IPS-NIHi7 (cell line): Measurements from ENCODE around the gene CRHR1.
"Not testable (repeated sequence)": the region's sequence is repeated elsewhere in the genome, so short reads cannot be mapped to it uniquely, and the experiment has no call there.

Experiments used
- DNase-seq: peaks from one replicate; pipeline ENCODE4 v3.0.0; 2012; ENCODE audit warnings: mixed read lengths; ENCODE audit errors: extremely low spot score

Gene CRHR1

DNA sequence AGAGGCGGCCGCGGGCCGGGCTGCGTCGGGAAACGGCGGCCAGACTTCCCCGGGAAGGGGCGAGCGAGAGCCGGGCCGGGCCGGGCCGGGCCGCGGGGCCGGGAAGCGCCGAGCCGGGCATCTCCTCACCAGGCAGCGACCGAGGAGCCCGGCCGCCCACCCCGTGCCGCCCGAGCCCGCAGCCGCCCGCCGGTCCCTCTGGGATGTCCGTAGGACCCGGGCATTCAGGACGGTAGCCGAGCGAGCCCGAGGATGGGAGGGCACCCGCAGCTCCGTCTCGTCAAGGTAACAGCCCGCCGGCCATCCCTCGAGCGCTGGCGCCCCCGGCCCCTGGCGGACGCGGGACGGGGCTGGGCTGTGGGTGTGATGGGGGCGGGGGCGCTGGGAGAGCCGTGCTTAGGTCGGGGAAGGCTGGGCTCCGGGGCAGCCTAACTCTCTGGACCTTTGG, at the start of gene CRHR1:
Gene CRHR1, plus strand, starts transcription at position 28 of the 448 bp plus-strand sequence. Its CDS starts 225 bp downstream, at position 253.
- peak; percentile 33 for DNase-seq

DNA sequence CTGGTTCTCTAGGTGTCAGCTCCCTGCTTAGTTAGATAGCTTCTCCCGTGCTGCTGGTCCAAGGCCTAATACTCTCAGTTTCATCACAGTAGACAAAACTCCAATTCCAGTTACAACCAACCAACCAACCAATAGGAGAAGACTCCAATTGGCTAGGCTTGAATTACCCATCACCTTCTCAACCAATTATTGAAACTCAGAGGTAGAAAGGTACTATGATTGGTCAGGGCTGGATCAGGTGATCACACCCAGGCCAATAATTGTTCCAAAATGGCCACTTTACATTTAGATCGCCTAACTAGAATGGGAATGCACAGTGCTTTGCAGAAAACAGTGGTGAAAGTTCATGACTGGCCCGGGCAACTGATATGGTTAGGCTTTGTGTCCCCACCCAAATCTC, 49.5 kb upstream of the CRHR1 start:
- DNase-seq, result no peak

DNA sequence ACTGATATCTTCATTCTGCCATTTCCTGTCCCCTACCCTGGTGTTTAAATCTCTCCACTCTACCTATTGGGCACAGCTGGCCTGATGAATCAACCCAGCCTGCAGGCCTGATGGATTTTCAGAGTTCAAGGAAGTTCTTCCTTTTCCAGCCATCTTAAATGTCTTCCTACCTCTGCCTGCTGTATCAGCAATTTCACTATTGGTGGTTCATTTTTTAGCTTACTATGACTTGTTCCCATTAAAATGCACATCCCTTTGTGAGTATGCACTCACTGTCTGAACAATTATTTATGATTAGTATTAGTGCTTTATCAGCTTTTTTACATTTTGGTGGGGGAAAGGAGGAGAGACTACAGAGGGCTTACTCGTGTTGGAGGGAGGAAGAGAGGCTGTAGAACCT, 48.6 kb upstream of the CRHR1 start:
- DNase-seq, result no peak

DNA sequence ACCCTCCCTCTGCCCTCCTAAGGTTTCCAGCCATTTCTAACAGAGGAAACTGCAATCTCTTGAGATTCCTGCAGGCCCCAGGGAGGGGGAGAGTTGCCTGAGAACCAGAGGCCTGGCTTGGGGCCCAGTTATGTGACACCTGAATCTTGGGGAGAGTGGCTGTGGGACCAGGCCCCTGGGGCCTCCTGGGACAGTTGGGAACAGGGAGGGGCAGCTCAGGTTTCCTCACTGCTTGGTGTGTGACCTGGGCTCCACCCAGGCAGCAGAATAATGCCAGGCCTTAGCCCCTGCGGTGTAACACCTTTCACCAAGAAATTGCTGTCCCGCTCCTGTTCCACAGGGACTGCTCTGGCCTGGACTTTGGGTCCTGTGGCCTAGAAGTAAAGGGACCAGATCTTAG, 44.3 kb upstream of the CRHR1 start:
- no peak for DNase-seq

DNA sequence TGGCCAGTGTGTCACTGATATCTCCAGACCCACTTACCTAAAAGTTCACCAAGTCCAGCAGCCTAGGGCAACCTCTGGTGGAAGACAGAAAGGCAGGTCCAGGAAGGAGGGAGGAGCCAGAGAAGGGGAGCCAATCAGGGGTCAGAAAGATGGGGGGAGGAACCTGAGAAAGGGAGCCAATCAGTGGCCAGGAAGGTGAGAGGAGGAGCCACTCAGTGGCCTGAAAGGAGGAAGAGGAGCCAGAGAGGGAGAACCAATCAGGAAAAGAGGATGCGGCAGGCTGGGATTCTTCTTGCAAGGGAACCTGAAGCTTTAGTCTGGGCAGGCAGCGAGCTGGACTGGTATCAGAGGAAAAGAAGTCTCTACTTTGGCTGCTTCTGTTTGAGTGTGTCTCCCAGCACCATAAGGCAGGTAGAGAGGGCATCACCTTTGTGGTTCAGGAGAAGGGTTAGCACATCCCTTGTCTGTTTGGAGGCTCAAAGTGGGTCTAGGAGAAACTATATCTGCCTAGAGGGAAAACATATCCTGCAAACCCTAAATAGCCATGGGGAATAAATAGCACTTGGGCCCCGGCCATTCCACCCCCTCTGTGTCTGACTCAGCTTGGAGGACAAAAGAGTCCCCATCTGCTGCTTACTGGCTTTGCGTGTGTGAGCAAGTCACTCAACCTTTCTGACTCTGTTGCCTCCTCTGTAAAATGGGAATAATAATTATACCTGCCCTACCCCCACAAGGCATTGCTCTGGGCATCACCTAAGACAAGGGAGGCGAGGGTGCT, 43.4 kb upstream of the CRHR1 start:
- peak; percentile 100 for DNase-seq

DNA sequence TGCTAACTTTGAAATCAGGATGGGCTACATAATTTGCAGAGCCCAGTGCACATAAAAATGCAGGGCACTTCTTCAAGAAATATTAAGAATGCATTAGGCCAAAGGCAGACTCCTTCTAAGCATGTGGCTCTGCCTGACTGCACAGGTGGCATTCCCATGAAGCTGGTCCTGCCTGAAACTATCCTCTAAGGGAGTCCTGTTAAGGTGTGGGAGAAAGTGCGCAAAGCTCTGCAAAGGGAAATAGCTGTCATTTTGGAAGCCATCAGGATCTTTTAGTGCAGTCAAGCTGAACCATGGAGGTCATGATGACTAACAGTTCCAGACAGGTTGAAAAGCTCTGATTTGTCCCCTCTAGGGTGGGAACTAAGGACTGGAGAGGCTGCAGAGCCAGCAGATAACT, 41.9 kb upstream of the CRHR1 start:
- no peak for DNase-seq

DNA sequence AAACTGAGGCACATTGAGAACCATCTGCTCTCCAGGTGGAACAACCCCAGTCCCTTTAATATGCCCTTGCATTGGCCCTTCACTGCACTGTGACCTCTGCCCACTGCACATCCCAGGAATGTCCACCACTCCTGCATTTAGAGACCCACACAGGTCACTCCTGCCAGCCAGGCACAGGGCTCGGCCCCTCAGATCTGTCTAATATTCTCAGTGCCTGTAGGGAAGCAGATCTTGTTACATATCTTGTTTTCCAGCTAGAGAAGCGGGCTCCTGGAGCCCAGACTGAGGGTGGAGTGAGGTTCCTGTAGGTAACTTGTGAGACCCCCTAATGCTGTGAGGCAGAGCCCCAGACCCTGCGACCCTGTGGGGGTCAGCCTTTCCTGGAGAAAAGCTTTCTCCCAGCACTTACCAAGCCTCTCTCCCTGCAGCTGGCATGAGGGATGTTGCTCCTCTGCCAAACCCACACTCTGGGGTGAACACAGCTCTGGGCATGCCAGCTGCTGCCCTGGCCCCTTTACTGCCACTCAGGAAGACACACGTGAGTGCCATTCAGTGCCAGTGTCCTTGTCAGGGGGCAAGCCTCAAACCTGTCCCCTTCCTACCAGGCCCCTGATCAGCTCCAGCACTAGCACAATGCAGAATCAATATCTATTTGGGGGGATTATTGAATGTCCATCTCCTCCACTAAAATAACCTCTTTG, 40.3 kb upstream of the CRHR1 start:
- DNase-seq, result no peak

DNA sequence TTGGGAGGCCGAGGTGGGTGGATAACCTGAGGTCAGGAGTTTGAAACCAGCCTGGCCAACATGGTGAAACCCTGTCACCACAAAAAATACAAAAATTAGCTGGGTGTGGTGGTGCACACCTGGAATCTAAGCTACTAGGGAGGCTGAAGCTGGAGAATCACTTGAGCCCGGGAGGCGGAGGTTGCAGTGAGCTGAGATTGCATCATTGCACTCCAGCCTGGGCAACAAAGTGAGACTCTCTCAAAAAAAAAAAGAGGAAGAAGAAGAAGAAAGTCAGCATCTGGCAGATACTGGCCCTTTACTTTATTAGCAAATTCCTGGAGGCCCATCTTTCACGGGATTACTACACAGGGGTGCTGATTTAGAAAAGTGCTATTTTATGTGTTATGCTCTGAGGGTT, 39.3 kb upstream of the CRHR1 start:
- DNase-seq, result not testable (repeated sequence)

DNA sequence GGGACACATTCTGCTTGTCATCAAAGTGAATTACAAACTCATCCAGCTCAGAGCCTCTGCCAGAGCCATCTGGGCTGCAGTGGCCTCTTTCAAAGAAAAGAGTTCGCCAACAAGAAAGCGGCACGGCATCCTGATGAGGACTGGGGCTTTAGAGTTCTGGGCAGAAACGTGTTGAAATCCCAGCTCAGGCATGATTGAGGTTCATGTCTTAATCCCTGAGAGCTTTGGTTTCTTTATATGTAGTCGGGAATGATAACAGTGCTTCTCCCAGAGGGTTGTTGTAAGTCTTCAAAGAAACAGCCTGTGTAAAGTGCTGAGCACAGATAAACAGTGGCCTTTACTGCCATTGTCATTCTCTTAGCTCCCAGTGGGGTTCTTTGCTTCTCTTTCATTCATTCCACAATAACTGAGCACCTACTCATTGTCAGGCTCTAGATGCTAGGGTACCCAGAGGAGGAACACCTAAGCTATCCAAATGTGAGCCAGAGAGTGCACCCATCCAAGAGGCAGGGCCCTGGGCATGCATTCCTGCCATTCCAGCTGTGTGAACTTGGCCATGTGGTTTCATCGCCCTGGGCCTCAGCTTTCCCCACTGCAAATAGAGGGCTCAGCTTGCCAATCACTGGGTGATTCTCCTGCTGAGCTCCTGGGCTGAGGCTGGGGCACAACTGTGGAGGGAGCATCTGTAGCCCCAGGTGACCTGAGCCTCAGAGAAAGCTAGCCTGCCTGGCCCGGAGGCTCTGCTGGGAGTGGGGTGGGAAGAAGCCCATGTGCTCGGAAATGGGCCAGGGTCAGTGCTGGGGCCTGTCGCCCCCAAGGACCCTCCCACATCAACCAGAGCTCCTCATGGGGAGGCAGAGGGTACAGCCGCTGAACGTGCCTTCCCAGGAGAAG, 38.3 kb upstream of the CRHR1 start:
- DNase-seq, result peak; percentile 26

DNA sequence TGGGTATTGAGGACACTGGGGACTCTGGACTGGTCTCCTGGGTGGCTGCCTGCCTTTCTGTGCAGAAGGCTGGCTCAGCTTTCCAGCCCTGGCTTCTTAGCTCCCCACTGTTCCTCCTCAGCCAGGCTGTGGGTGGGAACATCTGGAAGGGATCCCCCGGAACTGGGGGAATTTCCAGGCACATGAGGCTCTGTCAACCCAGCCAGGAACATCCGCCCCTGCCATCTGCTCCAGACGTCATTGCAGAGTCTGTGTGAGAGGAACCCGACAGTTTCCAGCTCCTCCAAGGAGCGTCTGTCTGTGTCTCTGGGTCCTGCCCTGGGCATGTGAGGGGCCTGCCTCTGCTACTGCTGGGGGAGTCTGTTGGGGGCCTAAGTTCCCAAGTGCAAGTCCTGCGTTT, 36.2 kb upstream of the CRHR1 start:
- DNase-seq, result no peak

DNA sequence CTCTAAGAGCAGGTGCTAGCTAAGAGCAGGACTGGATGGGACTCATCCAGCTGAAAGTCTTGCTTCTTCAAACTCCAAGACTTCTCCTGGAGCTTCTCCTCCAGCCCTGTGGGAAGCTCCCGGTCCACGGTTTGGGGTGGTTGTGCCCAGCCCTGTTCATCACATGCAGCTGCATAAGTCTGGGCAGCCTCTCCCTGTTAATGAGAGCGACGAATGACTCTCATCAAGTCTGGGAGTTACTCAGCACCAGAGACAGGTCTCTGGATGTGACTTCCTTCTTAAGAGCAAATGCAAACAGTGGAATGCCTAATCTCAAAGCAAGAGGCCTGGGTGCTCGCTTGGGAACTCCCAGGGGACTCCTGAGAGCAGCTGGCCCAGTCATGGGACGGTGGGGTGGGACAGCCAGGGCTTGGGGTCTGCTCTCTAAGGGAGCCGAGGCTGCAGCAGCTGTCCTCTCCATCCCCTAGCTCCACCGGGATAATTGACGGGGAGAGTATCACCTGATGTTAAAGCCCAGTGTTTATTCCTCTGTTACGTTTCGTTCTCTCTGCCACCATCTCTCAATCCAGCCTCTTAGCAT, 35.3 kb upstream of the CRHR1 start:
- DNase-seq, result no peak

DNA sequence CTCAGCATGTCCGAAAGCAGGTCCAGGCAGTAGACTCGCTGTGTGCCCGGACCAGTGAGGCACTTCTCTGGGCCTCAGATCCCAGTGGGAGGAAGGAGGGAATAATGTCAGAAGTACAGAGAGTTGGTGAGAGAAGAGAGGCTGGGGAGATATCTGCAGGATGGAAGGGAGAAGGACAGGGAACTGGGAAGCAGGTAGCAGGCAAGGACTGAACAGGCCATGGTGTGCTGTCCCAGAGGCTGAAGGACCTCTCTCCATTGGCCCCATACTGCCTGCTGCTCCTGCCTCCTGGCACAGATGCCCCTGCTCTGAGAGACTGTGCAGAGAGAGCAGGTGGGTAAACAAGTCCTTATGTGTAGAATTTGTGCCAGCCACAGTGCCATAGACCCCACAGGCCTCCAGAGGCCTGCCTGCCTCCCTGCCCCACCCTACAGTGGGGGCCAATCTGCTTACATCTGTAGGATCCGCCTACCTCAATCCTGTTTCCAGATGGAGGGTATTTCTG, 34.2 kb upstream of the CRHR1 start:
- DNase-seq, result no peak

DNA sequence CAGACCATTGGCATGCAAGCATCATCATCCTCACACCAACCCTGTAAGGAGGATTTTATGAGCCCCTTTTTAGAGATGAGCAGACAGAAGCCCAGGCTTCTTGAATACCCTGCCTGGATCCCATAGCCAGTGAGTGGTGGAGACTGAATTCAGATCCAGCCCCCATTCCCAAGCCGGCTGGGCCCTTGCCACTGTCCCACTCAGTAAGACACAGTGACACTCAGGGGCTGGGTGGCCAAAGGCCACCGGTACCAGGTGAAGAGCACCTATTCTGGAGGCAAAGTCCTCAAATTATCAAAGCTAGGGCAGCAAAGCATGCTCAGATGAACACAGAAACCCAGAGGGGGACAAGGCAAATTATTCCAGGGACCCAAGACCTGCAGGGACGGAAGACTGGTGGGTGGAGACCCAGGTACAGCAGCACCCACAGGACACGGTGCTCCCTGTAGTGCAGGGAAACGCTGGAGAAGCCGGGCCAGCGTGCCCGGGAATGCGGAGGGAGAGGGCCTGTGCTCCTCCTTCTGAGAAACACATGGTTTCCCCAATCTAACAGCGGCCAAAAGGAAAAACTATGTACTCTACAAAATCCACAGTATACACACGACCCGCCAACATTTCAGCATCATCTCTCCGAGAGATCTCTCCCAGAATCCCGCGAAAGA, 33.2 kb upstream of the CRHR1 start:
- DNase-seq, result no peak

DNA sequence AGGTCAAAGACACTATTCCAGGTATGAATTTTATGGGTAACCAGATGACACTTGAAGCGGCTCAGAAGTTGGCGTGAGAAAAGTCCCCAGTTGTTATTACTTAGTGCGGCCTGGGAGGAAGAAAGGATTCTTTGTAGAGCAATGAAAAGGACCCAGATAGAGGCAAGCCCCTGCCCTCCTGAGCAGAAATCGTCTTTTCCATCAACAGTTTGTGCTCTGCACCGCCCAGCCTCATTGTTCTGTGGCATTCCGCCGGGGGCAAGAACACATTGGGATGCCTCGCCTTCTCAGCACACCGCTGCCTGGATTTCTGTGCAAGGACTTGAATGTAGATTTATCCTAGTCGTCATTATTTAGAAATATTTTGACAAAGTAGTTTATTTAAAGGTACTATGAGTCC, 32.7 kb upstream of the CRHR1 start:
- DNase-seq, result no peak

DNA sequence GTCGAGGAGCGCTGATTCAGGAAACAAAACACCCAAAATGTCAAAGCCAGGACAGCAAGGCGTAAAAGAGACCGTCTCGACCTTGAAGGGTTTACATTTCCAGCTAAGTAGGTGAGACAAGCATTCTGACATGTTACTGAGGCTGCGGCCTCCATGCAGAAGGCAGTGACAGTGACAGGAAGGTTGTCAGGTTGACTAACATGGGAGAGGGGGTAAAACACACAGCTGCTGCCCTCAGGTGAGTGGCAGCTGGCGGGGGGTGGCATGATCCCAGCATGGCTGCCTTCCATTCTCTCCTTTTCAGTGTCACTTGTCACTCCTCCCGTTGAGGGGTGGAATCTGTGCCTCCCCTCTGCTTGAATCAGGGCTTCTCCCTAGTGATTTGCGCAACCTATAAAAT, 31.9 kb upstream of the CRHR1 start:
- no peak for DNase-seq

DNA sequence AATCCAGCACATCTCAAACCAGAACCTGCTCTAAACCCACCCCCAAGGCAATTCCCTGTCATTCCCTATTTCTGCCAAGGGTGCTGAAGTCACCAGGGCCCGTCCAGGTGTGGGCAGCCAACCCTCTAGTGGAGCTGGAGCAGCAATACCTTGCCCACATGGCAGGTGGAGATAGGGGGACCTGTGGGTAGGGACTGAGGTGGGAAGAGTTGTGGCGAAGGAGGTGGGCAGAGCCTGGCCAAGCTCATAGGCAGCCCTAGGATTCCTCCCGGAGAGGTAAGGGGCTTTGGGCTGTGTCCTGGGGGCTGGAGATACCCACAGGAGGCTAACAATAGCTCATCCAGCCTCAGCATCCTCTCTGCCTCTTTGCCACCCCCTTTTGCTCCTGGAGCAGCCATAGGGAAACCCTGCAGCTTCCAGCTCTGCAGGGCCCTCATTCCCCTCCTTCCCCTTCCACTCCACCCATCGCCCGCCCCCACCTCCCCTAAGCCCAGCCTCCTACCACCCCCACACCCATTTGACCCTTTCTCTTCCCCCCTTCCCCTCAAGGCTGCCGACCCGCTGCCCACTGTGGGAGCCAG, 30.4 kb upstream of the CRHR1 start:
- DNase-seq, result no peak

DNA sequence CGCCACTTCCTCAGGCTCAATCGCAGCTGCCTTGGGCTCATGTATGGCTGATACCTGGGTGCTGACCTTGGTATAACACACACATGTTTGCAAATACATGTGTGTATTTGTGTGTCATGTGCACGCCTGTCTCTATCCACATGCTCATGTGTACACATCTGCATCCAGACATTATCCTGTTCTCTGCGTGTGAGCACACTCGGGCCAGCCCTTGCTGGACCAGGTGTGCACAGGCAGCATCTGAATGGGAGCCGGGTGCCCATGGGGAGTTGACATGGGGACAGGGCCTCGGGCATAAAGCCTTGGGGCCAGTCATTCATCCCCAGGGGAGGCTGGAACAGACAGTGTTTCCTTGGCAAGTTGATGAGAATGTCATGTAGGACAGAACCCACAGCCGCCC, 29.1 kb upstream of the CRHR1 start:
- no peak for DNase-seq

DNA sequence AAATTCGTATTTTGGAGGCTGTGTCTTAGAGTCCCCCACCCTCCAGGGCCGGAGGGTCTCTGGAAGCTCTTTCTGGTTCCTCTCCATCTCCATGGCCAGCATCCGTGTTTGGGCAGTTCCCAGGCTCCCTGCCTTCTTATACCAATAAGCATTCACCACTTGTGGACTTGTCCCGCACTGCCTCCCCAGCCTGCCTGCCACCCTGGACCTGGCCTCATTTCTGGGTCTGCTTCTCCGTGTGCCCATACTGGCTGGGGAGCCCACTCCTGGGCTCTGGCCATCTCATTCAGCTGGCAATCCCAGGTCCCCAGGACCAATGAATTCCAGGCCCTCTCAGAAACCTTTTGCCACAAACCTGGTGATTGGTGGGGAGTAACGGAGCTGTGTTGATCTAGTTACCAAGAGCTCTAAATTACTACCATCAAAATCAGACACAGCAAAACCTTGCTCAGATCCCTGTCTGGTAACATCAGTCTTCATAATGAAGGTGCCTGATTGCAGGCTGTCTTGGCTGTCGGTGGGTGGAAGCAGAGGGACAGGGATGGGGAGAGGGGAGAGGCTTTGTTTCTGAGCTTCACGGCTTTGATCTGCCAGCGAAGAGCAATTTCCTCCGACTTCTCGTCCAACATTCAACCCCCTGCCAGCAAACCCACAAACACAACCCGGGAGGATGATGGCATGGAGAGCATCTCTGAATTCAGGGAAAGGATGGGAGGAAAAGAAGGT, 27.7 kb upstream of the CRHR1 start:
- DNase-seq, result no peak

DNA sequence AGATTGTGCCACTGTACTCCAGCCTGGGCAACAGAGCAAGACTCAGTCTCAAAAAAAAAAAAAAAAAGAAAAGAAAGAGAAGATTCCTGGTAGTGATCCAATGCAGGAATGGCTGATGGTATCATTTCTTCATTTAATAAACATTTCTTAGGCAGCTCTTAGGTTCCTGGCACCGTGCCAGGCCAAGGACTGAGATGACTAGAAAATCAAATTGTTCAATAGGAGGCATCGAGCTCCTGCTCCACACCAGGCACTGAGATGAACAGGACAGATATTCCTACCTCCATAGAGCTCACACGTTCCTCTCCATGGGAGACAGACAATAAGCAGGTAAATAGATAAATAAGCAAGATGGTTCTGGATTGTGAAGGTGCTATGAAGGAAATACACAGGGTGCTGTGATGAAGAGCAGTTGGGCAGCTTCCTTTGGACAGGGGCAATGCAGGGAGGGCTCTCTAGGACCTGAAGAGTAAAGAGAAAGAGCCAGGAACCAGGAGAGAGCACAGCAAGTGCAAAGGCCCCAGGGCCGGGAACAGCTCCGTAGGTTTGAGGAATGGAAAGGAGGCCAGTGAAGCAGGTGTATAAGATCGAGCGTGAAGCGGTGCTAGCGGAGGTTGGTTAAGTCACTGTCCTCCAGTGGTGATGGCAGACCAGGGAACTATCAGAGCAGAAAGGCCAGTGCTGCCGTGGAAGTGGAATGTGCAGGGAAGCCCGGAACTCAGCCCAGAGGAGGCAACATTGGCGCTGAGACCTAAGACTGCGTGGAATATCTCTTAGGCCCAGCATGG, 26.5 kb upstream of the CRHR1 start:
- no peak for DNase-seq
